Measurements from ENCODE around the gene CDH4.

CDH4 gene

GRCh38 chr20:61879694-61880093 lies 627.6 kb downstream of the CDH4 start:
- TF ChIP-seq GATA1 (IDR thresholded peaks at IDR 0.05; ENCODE audit: low read depth, low read length) (no peak), POLR2A (IDR thresholded peaks at IDR 0.05; ENCODE audit: low read length) (no peak)
- DNase-seq, result no peak

- TF ChIP-seq POLR2A (IDR thresholded peaks at IDR 0.05; ENCODE audit: low read length), result no peak
- TF ChIP-seq GATA1 (IDR thresholded peaks at IDR 0.05; ENCODE audit: low read depth, low read length), result no peak
- DNase-seq, result no peak
Observed at GRCh38 chr20:61880706-61881105, 628.6 kb downstream of the CDH4 start.

- TF ChIP-seq GATA1 (IDR thresholded peaks at IDR 0.05; ENCODE audit: low read depth, low read length), result no peak
- TF ChIP-seq POLR2A (IDR thresholded peaks at IDR 0.05; ENCODE audit: low read length), result no peak
- DNase-seq, result no peak
Observed at GRCh38 chr20:61881416-61881815, 629.4 kb downstream of the CDH4 start.

- no peak for DNase-seq
- TF ChIP-seq POLR2A (IDR thresholded peaks at IDR 0.05; ENCODE audit: low read length) (no peak), GATA1 (IDR thresholded peaks at IDR 0.05; ENCODE audit: low read depth, low read length) (no peak)
Observed at GRCh38 chr20:61881861-61882260, 629.8 kb downstream of the CDH4 start.

- TF ChIP-seq POLR2A (IDR thresholded peaks at IDR 0.05; ENCODE audit: low read length), result no peak
- TF ChIP-seq GATA1 (IDR thresholded peaks at IDR 0.05; ENCODE audit: low read depth, low read length), result no peak
- no peak for DNase-seq
Observed at GRCh38 chr20:61882716-61883615, 630.9 kb downstream of the CDH4 start.

GRCh38 chr20:61883857-61884393 lies 631.9 kb downstream of the CDH4 start:
- no peak for DNase-seq
- TF ChIP-seq POLR2A (IDR thresholded peaks at IDR 0.05; ENCODE audit: low read length) (no peak), GATA1 (IDR thresholded peaks at IDR 0.05; ENCODE audit: low read depth, low read length) (no peak)

GRCh38 chr20:61884571-61885389 lies 632.7 kb downstream of the CDH4 start:
- TF ChIP-seq POLR2A (IDR thresholded peaks at IDR 0.05; ENCODE audit: low read length), result no peak
- no peak for TF ChIP-seq GATA1 (IDR thresholded peaks at IDR 0.05; ENCODE audit: low read depth, low read length)
- no peak for DNase-seq

GRCh38 chr20:61885759-61886715 lies 634.0 kb downstream of the CDH4 start:
- TF ChIP-seq GATA1 (IDR thresholded peaks at IDR 0.05; ENCODE audit: low read depth, low read length), result no peak
- no peak for TF ChIP-seq POLR2A (IDR thresholded peaks at IDR 0.05; ENCODE audit: low read length)
- DNase-seq, result no peak

- peak; percentile 33 to 47 for DNase-seq
- no peak for TF ChIP-seq GATA1 (IDR thresholded peaks at IDR 0.05; ENCODE audit: low read depth, low read length)
- TF ChIP-seq POLR2A (IDR thresholded peaks at IDR 0.05; ENCODE audit: low read length), result no peak
Observed at GRCh38 chr20:61886721-61887595, 634.9 kb downstream of the CDH4 start.

GRCh38 chr20:61887596-61888093 lies 635.6 kb downstream of the CDH4 start:
- TF ChIP-seq POLR2A (IDR thresholded peaks at IDR 0.05; ENCODE audit: low read length), result no peak
- TF ChIP-seq GATA1 (IDR thresholded peaks at IDR 0.05; ENCODE audit: low read depth, low read length), result no peak
- no peak for DNase-seq

- TF ChIP-seq POLR2A (IDR thresholded peaks at IDR 0.05; ENCODE audit: low read length), result no peak
- TF ChIP-seq GATA1 (IDR thresholded peaks at IDR 0.05; ENCODE audit: low read depth, low read length), result no peak
- no peak for DNase-seq
Observed at GRCh38 chr20:61888101-61888865, 636.2 kb downstream of the CDH4 start.
